IPS-NIHi7 (cell line): ENCODE measurements around the gene SPARC.

Source experiments
- DNase-seq: peaks from one replicate; pipeline ENCODE4 v3.0.0; 2012; ENCODE audit warnings: mixed read lengths; ENCODE audit errors: extremely low spot score

SPARC gene

GRCh38 chr5:151679421-151680155, 7.1 kb downstream of the SPARC start:
- DNase-seq: no peak

GRCh38 chr5:151678713-151679112, 8.0 kb downstream of the SPARC start:
- no peak for DNase-seq

- DNase-seq: no peak
Observed at GRCh38 chr5:151677776-151678545, 8.8 kb downstream of the SPARC start.

- no peak for DNase-seq
Observed at GRCh38 chr5:151676719-151677118, 10.0 kb downstream of the SPARC start.

- DNase-seq: no peak
Observed at GRCh38 chr5:151676314-151676712, 10.4 kb downstream of the SPARC start.

GRCh38 chr5:151675611-151676313, 11.0 kb downstream of the SPARC start:
- DNase-seq: no peak

GRCh38 chr5:151674626-151675610, 11.8 kb downstream of the SPARC start:
- no peak for DNase-seq

- no peak for DNase-seq
Observed at GRCh38 chr5:151673421-151673820, 13.3 kb downstream of the SPARC start.

GRCh38 chr5:151672516-151672915, 14.2 kb downstream of the SPARC start:
- DNase-seq: no peak

GRCh38 chr5:151671950-151672349, 14.8 kb downstream of the SPARC start:
- DNase-seq: no peak

GRCh38 chr5:151670953-151671636, 15.6 kb downstream of the SPARC start:
- no peak for DNase-seq

GRCh38 chr5:151670083-151670686, 16.5 kb downstream of the SPARC start:
- no peak for DNase-seq

GRCh38 chr5:151667083-151667482, 19.6 kb downstream of the SPARC start:
- no peak for DNase-seq

- DNase-seq: no peak
Observed at GRCh38 chr5:151665613-151666012, 21.1 kb downstream of the SPARC start.

GRCh38 chr5:151664694-151665585, 21.8 kb downstream of the SPARC start:
- no peak for DNase-seq

GRCh38 chr5:151663617-151664293, 23.0 kb downstream of the SPARC start:
- DNase-seq: no peak

GRCh38 chr5:151662805-151663204, 23.9 kb downstream of the SPARC start:
- no peak for DNase-seq

- DNase-seq: no peak
Observed at GRCh38 chr5:151661968-151662732, 24.6 kb downstream of the SPARC start.
